Measurements from ENCODE around the gene IPO13.

- TF ChIP-seq, protein P1, sequence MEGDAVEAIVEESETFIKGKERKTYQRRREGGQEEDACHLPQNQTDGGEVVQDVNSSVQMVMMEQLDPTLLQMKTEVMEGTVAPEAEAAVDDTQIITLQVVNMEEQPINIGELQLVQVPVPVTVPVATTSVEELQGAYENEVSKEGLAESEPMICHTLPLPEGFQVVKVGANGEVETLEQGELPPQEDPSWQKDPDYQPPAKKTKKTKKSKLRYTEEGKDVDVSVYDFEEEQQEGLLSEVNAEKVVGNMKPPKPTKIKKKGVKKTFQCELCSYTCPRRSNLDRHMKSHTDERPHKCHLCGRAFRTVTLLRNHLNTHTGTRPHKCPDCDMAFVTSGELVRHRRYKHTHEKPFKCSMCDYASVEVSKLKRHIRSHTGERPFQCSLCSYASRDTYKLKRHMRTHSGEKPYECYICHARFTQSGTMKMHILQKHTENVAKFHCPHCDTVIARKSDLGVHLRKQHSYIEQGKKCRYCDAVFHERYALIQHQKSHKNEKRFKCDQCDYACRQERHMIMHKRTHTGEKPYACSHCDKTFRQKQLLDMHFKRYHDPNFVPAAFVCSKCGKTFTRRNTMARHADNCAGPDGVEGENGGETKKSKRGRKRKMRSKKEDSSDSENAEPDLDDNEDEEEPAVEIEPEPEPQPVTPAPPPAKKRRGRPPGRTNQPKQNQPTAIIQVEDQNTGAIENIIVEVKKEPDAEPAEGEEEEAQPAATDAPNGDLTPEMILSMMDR (IDR thresholded peaks at IDR 0.05; ENCODE audit: low read depth, low read length), result no peak
- TF ChIP-seq EZH2phosphoT487 (IDR thresholded peaks at IDR 0.05; ENCODE audit: low read depth), result no peak
These were observed 11.8 kb upstream of the IPO13 start for GRCh38 chr1:43934986-43935324.

Measured in OCI-LY3 (cell line).